Erythroblast (primary cell): Measurements from ENCODE around the gene SEZ6L2.
"Not testable (repeated sequence)": the region's sequence is repeated elsewhere in the genome, so short reads cannot be mapped to it uniquely, and the experiment has no call there.

ENCODE experiments used
- DNase-seq, 2 experiments: peaks; one replicate each; lab custom pipeline; 2025; lab: John Stamatoyannopoulos, UW
- GATA1 ChIP-seq: IDR thresholded peaks from 2 replicates; pipeline ENCODE4 v1.6.1; 2011; ENCODE audit warnings: low read depth, mild to moderate bottlenecking, control low read depth, low read length, moderate library complexity
- POLR2A ChIP-seq: IDR thresholded peaks from 2 replicates; pipeline ENCODE4 v1.6.1; 2011; ENCODE audit warnings: mild to moderate bottlenecking, low read length

SEZ6L2 gene

GRCh38 chr16:29920288-29921033 lies 21.1 kb upstream of the SEZ6L2 start:
- TF ChIP-seq POLR2A (no peak), GATA1 (no peak)
- no peak for DNase-seq

- no peak for DNase-seq
- TF ChIP-seq POLR2A (no peak), GATA1 (no peak)
Measured at GRCh38 chr16:29916979-29917378, 17.6 kb upstream of the SEZ6L2 start.

- DNase-seq = no peak
- TF ChIP-seq GATA1 = no peak
- no peak for TF ChIP-seq POLR2A
Measured at GRCh38 chr16:29915590-29916247, 16.4 kb upstream of the SEZ6L2 start.

DNA sequence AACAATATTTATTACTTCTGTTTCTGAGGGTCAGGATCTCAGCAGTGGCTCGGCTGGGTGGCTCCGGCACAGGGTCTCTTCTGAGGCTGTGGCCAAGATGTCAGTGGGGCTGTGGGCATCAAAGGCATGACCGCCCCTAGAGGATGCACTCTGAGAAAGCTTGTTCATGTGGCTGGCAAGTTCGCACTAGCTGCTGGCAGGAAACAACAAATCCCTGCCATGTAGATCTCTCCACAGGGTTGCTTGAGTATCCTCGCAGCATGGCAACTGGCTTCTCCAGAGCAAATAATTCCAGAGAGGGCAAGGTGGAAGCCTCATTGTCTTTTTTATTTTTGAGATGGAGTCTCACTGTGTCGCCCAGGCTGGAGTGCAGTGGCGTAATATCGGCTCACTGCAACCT lies 14.2 kb upstream of the SEZ6L2 start:
- no peak for TF ChIP-seq GATA1
- TF ChIP-seq POLR2A = no peak
- no peak for DNase-seq

- no peak for TF ChIP-seq POLR2A
- no peak for TF ChIP-seq GATA1
- no peak for DNase-seq
Measured at GRCh38 chr16:29912087-29912486, 12.7 kb upstream of the SEZ6L2 start.

DNA sequence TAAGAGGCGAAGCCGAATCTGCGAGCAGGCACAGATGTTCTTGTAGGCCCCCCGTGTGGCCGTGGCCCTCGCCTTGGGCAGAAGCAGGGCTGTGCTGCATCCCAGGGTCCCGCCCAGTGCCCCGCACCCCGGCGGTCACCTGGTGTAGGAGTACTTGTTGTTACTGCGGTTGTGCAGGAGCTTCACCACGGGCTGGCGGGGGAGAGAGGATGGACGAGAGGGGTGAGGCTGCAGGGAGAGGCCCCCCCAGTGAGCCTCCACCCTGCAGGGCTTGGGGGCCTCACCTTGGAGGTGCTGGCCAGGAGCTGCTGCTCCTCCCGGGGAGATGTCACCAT lies 12.3 kb upstream of the SEZ6L2 start:
- no peak for DNase-seq
- no peak for TF ChIP-seq GATA1
- no peak for TF ChIP-seq POLR2A

DNA sequence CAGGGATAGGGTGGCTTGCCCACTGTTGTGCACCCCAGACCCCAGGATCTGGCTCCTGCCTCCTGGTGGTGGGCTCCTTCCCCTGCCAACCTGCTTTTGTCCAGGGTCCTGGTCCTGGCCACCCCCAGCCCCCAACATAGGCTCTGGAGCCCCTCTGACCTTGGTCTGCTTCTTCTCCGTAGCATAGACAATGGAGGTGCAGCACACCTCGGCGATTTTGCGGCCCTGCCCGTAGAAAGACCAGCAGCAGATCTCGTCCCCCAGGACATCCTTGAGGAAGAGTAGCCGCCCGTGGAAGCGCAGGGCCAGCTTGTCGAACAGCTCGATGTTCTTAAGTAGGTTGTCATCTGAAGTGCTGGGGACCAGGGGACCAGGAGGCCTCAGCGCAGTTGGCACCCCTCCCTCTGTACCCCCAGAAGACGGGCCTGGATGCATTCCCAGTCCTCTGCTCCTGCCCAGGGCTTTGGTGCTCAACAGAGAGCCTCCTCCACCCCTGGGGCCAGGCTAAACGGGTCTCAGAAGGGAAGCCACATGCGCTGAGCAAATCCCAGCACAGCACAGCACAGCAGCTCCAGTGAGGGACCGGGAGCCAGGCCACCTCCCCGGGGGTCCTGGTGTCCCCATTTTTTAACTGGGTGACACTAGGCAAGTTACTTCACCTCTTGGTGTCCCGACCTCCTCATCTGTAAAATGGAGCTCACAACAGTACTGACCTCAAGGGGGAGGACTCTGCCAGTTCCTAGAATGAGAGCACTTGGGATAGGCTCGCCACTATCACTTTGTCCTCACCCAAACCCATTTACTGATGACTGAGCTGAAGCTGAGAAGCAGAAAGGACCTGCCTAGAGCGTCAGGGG lies 11.7 kb upstream of the SEZ6L2 start:
- TF ChIP-seq GATA1 (no peak), POLR2A (no peak)

GRCh38 chr16:29909851-29910250 lies 10.5 kb upstream of the SEZ6L2 start:
- DNase-seq = not testable (repeated sequence)

More for the DNA sequence above, 11.7 kb upstream of the SEZ6L2 start:
- no peak for DNase-seq

- TF ChIP-seq GATA1 (no peak), POLR2A (no peak)
Measured at GRCh38 chr16:29909391-29909790, 10.0 kb upstream of the SEZ6L2 start.

GRCh38 chr16:29908719-29909220 lies 9.4 kb upstream of the SEZ6L2 start:
- TF ChIP-seq GATA1 (no peak), POLR2A (no peak)

More at GRCh38 chr16:29909391-29909790, 10.0 kb upstream of the SEZ6L2 start:
- no peak for DNase-seq

DNA sequence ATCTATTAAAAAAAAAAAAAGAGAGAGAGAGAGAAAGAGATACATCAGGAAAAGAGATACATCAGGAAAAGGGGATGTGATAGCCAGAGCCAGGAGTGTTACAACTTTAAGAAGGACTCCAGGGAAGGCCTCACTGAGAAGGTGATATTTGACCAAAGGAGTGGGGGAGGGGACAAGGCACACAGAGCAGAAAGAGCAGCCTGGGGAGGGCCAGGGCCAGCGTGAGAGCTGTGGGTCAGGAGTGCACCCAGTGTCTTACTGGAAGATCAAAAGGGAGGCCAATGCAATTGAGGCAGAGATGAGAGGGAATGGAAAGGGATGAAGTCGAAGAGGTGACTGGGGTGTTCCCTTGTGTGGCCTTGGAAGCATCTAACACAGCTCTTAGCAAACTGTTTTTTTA lies 8.6 kb upstream of the SEZ6L2 start:
- TF ChIP-seq POLR2A (no peak), GATA1 (no peak)

More at GRCh38 chr16:29908719-29909220, 9.4 kb upstream of the SEZ6L2 start:
- no peak for DNase-seq

GRCh38 chr16:29906520-29907244 lies 7.3 kb upstream of the SEZ6L2 start:
- TF ChIP-seq POLR2A = no peak
- no peak for TF ChIP-seq GATA1
- no peak for DNase-seq

More for the DNA sequence above, 8.6 kb upstream of the SEZ6L2 start:
- DNase-seq = no peak

GRCh38 chr16:29905668-29906067 lies 6.3 kb upstream of the SEZ6L2 start:
- DNase-seq = no peak

More at GRCh38 chr16:29905668-29906067, 6.3 kb upstream of the SEZ6L2 start:
- TF ChIP-seq GATA1 = no peak
- TF ChIP-seq POLR2A = no peak
